Peyer's patch (tissue), 4 donors: ENCODE results near the gene KLLN.

ENCODE experiments used
- CTCF ChIP-seq, 6 experiments: fragments of 450-650 bp in 4 of 6; fragments of 200-600 bp in 2 of 6; sonication (generic) in 1 of 6; IDR thresholded peaks; one replicate each; pipeline ENCODE4 v1.5.1; 2017 to 2019; ENCODE audit warnings: antibody characterized with exemption in 6 of 6, mild to moderate bottlenecking in 3 of 6, moderate library complexity in 1 of 6
- POLR2A ChIP-seq, 2 donors: fragments of 450-650 bp; IDR thresholded peaks; one replicate each; pipeline ENCODE4 v1.5.1; 2017; ENCODE audit warnings: antibody characterized with exemption in 2 of 2, mild to moderate bottlenecking in 2 of 2, moderate library complexity in 2 of 2

- TF ChIP-seq POLR2A (IDR thresholded peaks at IDR 0.05) (no peak), CTCF (IDR thresholded peaks at IDR 0.05) (no peak)
These were observed 19.4 kb upstream of the KLLN start for GRCh38 chr10:87882555-87883294.
